ENCODE results near the gene TMEM132A.
A peak's percentile ranks its signal among the peaks of the same experiment; 100 is the strongest.
"Not testable (repeated sequence)": the region's sequence is repeated elsewhere in the genome, so short reads cannot be mapped to it uniquely, and the experiment has no call there.

TMEM132A gene

GRCh38 chr11:60905047-60905446 lies 19.2 kb upstream of the TMEM132A start:
- DNase-seq (ENCODE audit: low spot score), result no peak

DNA sequence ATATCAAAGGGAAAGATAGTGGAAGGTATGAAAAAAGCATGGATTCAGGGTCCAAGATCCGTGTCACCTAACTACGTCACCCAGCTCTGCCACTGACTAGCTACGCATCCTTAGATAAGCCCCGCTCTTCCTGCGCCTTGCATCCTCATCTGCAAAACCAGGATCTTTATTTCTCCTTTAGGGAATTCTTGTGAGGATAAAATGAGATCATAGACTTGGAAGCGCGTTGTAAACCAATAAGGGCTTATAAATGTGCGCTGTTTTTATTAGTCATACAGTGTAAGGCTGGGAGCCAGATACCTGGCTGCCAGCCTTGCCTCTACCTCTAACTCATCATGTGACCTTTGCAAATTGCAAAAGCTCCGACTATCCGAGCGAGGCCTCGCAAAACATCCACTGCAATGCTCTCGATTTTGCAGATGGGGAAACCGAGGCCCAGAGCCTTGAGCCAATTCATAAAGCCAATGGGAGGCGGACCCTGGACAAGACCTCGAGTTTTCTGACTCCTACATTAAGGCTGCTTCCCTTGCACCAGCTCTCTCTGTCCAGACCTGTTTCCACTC lies 18.6 kb upstream of the TMEM132A start:
- DNase-seq (ENCODE audit: low spot score), result no peak

DNA sequence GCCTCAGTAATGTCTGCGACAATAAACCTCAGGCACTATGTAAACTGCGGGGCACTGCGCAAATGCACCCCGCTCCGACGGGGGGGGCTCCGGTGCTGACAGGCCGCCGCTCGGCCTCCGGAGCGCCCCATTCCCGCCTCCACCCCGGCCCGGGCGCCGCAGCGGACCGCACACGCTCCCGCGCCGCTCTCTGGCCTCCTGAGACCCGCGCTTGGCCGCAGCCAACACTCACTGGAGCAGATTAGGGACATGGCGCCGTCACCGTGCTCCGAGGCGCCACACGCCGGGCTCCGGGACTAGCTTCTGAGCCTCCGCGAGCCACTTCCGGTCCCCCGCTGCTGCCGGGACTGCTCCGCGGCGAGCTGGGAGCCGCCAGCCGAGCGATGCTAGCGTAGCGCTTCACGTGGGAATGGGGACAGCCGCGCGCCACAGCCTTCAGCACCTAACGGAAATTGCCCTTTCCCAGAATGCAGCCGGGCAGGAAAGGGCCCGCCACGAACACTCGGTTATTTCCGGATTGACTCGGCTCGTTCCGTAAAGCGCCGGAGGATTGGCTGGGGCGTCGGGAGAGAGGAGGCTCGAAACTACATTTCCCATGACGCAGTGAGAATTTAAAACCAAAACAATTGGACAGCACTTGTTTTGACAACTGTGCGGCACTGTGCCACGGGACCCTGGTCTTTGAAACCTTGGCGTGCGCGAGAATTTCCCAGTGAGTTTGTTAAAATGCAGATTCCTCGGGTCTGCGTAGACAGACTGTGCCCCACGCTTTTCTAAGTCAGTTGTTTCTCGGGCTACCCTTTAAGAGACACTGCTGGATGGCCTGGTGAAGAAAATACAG lies 17.9 kb upstream of the TMEM132A start, which contains the start of gene PRPF19:
PRPF19 (minus strand) TSS at position 454 of the 841 bp plus-strand sequence; CDS start at position 251, 203 bp downstream.
- DNase-seq (ENCODE audit: low spot score), result peak; percentile 98

DNA sequence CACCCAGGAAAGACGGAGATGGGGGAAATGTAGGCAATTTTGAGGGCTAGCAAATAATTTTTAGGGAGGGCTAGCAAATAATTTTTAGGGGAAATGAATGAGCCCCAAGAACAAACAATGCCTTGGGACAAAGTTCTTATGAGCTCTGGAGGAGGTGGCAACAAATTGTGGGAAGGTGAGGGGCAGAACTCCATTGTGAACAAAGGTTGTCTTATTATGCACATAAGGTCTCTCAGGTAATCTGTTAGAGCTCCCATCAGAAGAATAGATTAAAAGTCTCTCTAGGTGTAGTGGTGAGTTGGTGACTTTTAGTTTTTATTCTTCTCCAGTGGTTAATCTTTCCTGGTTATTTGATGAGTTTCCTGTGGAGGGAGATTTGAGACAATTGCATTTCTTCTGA lies 15.5 kb upstream of the TMEM132A start:
- DNase-seq (ENCODE audit: low spot score), result no peak

DNA sequence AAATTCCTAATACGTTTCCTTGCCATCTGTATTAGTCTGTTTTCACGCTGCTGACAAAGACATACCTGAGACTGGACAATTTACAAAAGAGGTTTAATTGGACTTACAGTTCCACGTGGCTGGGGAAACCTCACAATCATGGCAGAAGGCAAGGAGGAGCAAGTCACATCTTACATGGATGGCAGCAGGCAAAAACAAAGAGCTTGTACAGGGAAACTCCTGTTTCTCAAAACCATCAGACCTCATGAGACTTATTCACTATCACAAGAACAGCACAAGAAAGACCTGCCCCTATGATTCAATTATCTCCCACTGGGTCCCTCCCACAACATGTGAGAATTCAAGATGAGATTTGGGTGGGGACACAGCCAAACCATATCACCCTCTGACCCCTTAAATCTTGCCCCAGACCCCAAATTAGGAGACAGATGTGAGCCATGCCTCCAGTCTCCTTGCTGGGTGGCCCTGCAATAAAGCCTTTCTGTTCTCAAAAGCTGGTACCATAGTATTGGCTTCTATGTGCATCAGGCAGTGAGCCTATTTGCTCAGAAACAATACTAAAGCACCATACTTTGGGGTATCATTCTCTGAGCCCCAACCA lies 14.5 kb upstream of the TMEM132A start:
- DNase-seq (ENCODE audit: low spot score), result not testable (repeated sequence)

DNA sequence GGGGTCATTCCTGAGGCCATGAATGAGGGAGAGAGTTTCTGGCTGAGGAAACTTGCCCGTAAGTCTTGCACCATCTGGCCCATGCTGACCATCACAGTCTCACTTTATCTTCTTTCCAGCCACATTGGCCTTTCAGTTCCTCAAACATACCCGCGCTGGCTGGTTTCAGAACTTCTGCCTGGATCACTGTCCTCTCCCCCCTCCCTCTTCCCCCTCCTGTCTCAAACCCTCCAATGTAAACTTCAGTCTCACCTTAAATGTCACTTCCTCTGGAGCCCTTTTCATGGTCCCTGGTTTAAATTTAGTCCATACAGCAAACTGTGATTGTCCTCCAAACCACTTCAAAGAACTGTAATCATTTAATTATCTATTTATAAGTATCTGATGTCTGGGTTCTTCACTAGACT lies 14.0 kb upstream of the TMEM132A start:
- no peak for DNase-seq (ENCODE audit: low spot score)

GRCh38 chr11:60910711-60911380 lies 13.4 kb upstream of the TMEM132A start:
- DNase-seq (ENCODE audit: low spot score), result no peak

DNA sequence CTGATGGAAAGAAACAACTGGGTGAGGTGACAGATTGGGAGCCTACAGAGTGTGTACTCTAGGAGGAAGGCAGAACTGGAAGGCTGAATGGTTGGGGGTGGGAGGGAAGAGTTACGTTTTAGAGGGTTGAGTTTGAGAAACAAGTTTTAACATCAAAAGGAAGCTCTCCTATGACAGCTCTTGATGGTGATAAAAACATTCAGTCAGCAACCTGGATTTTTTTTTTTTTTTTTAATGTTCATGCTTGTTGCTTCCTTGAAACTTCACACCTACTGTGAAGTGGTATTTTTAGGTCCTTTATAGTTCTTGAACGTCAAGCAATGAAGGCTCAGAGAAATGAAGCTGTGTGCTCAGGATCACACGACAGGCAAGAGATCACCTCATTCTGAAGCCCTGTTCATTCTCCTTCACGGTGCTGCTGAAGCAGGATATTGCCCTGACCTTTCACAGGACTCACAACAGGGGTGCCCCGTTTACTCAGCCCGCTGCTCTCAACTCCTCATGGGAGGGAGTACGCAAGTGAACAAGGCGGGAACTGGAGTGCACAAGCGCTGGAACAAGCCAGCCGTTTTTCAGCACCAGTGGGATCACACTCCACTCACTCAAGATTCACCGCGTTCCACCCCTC lies 11.9 kb upstream of the TMEM132A start:
- DNase-seq (ENCODE audit: low spot score), result no peak

DNA sequence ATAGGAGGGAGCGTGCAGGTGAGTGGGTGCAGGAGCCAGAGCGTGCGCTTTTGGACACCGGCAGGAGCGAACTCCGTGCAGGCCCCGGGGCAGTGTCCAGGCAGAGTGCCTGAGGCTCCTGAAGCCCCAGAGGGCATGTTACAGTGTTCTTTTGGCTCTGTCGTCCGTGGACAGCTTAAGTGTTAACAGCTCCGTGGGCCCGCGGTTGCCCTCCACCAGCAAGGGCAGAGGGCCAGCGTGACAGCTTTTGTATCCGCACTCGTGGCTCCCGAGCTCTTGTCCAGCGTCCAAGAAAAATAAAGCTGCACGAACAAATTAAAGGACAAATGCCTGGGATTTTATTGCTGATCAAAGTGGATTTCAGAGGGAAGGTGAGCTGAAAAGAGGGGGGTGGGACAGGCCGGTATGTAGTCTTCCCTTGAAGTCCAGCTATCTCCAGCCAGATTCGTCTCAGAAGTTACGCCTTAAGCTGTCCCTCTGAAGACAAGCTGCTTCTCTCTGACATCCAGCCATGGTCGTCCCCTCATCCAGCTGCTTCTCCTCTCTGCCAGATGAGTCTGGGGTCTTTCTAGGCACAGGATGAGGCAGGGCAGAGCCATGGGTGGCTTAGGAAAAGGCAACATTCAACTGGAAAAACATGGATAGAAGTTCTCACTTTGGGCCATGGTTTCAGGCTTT lies 11.3 kb upstream of the TMEM132A start:
- DNase-seq (ENCODE audit: low spot score), result no peak

GRCh38 chr11:60913793-60914632 lies 10.2 kb upstream of the TMEM132A start, which contains the start of gene TMEM109:
TSS of gene TMEM109 (plus strand) at chr11:60914158. CDS start at chr11:60919694, 5,536 bp downstream.
- peak; percentile 96 for DNase-seq (ENCODE audit: low spot score)

DNA sequence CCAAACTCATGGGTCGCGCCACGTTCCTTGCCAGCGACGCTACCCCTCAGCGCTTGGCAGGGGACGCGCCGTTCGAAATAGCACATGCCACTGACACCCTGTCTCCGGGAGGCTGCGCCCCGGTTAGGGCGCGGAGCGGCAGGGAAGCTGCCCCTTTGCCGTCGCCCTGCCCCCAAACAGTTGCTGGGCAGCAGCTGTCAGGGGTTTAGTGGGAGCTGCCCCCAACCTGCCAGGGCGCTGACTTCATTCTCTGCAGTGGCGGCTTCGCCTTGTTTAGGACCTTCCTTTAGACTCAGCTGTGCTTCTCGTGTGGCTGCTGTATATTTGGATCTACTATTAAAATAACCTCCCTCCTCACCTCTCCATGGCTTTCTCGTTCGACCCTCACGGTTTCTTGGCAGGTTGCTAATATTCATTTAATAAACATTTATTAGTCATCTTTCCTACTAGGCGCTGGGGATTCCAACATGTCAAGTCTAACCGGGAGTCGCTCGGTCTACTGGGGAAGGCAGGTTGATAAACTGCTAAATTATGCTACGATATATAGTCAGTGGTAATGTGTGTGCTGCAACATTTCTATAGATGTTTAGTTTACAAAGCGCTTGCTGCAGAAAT lies 9.5 kb upstream of the TMEM132A start:
- peak; percentile 59 for DNase-seq (ENCODE audit: low spot score)

- DNase-seq (ENCODE audit: low spot score), result peak; percentile 80
Measured at GRCh38 chr11:60915248-60915914, 8.9 kb upstream of the TMEM132A start.

DNA sequence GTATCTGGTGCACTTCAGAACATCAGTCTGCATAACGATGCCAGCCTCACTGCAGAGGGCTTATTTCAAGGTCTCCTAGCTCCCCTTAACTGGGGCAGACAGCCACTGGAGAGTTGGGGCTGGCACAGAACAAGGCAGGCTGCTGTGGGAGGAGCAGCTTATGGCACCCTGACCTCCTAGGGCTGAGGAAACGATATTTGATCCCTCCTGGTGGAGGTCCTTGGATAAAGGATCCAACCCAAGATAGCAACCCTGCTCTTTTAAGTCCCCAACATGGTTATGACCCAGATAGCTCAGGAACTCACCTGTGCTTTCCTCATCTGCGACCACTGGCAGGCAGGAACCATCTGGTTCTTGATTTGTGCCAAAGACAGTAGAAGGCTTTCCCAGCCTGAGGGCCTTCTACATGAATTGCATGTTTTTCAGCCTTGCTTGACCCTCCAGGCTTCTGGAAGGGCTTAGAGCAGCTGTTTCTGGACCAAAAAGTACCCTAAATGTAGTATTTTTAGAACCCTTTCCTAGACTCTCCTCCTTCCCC lies 7.5 kb upstream of the TMEM132A start:
- no peak for DNase-seq (ENCODE audit: low spot score)

DNA sequence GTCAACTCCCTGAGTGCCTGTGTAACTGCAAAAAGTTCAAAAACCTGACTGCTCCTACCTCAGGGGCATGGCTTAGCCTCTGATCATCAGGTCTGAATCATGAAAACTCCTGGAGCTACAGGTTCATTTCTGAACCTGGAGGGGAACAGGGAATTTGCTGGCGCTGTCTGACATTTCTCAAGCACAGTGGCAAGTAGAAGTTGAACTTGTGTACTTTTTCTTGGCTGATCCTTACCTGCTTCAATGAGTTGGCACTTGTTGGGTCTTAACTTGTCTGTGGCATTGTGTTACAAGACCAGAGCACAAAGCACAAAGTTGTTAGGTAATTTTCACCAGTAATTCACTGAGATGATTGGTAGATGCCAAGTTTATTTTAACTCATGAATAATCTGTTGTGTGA lies 7.0 kb upstream of the TMEM132A start:
- DNase-seq (ENCODE audit: low spot score), result no peak

DNA sequence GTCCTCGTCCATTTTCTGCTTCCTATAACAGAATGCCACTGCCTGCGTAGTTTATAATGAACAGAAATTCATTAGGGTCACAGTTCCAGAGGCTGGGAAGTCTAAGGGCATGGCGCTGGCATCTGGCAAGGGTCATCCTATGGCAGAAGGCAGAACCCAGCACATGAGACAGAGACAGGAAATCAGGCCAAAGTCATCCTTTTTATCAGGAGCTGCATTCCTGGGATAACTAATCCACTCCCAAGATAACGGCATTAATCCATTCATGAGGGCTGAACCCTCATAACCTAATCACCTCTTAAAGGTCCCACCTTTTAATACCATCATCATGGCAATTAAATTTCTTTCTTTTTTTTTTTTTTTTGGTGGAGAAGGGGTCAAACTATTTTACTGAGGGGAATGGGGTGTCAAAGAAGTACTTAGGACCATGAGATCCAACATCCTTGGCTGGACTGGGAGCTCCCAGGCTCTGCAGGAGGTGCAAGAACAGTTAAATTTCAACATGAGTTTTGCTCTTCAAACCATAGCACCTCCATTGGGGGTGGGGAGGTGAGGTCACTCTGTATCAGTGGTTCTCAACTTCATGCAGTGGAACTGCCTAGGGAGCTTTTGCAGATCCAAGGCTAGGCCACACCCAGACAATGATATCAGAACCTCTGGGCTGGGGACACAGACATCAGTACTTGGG lies 5.9 kb upstream of the TMEM132A start:
- no peak for DNase-seq (ENCODE audit: low spot score)

DNA sequence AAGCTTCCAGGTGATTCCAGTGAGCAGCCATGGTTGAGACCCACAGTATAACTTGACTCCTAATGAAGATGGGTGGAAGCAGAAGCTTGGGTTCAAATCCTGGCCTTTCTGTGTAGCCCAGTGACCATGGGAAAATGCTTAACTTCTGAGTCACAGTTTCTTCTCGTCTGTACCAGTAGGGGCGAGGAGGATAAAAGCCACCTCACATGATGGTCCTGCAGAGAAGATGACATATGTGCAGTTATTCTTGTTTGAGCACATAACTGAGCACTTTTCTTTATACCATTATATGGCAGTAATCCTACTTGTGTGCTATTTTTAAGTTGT lies 5.4 kb upstream of the TMEM132A start:
- DNase-seq (ENCODE audit: low spot score), result no peak

DNA sequence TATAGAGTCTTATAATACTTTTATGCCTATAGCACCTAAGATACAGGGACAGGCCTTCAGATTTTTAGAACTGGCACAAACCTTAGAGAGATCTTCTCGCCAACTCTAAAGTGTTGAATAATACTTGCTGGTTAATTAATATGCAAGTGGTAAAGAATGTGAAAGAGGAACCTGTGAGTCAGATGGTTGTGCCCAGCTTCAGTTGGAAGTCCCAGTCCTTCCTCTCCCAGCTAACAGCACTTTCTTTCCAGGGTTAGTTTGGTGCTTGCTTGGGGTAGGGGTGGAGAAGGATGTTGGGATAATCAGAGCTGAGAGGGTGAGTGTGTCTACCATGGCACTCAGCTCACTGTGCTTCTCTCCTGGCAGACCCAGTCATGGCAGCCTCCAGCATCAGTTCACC lies 4.9 kb upstream of the TMEM132A start:
- DNase-seq (ENCODE audit: low spot score), result no peak

DNA sequence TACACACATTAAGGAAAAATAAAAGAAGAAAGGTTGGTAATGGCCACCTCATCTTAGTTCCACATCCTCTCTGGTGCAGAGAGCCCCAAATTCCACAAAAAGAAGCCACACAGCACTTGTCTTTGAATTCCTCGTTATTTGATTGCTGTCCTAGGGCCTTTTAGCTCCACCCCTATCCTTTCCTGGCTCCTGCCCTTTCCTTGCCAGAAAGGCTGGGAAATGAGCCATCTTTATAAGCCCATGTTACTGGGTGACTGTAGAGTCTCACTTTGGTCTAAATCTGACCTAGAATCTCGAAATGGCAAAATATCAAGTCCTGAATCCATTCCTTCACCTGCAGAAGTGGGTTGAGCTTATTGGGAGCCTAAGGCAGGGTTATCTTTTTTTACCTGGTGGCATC lies 4.3 kb upstream of the TMEM132A start:
- no peak for DNase-seq (ENCODE audit: low spot score)

GRCh38 chr11:60921259-60921658 lies 3.0 kb upstream of the TMEM132A start:
- no peak for DNase-seq (ENCODE audit: low spot score)
